Non-pigmented ciliary epithelial cell (primary cell): Measurements from ENCODE around the gene ATOH8.
A peak's percentile ranks its signal among the peaks of the same experiment; 100 is the strongest.

Experiments used
- DNase-seq: peaks from one replicate; pipeline ENCODE4 v3.0.0-alpha.2; 2010; ENCODE audit warnings: low read depth

ATOH8 gene

DNA sequence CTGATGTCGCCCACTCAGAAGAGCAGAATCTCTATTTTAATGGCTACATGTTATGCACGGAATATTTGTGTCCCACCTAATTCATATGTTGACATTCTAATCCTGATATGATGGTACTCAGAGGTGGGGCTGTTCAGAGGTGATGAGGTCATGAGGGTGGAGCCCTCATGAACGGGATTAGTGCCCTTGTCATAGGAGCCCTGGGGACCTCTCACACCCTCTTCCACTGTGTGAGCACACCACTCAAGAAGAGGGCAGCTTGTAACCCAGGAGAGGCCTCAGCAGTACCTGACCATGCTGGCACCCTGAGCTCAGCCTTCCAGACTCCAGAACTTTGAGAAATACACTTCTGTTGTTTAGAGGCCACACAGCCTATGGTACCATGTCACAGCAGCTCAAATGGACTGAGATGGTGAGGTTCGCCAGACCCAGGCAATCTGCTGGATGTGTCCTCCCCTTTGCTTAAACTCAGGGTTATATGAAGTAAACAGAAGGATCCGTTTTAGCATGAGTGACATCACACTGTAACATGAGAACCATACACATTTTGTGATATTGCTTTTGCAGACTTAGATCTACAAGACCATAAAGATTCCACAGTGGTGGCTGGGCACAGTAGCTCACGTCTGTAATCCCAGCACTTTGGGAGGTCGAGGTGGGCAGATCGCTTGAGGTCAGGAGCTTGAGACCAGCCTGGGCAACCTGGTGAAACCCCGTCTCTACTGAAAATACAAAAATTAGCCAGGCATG is 48.7 kb downstream of the ATOH8 start:
- DNase-seq: no peak

DNA sequence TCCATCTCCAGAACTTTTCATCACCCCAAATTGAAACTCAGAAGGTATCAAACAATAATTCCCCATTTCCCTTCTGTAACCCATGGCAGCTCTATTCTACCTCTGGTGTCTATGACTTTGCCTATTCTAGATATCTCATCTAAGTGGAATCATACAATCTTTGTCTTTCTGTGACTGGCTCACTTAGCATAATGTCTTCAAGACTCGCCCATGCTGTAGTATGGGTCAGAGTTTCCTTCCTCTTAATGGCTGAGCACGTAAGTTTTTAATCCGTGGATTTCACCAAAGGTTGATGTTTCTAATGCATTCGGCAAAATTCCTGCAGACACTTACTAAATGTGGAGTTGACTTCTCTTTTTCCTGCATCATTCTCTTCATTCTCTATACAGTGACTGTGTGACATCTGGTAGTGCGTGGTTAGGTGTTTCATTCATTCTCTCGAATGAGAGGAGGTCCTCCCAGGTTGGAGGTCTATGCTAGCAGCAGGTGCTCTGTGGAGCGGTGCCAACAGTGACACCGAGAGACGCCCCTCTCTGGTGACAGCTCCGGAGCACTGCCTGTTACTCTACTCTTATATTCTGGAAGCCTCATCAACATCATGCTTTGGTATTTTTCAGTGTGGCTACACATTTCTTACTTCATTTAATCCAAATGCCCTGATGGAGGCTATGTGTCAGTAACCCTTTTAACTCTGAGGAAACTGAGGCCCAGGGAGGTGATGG is 50.1 kb downstream of the ATOH8 start:
- DNase-seq: no peak

- DNase-seq: no peak
Measured at GRCh38 chr2:85804583-85804982, 50.8 kb downstream of the ATOH8 start.

GRCh38 chr2:85806358-85807118 is 52.7 kb downstream of the ATOH8 start:
- DNase-seq: no peak

- DNase-seq: no peak
Measured at GRCh38 chr2:85807756-85808155, 54.0 kb downstream of the ATOH8 start.

DNA sequence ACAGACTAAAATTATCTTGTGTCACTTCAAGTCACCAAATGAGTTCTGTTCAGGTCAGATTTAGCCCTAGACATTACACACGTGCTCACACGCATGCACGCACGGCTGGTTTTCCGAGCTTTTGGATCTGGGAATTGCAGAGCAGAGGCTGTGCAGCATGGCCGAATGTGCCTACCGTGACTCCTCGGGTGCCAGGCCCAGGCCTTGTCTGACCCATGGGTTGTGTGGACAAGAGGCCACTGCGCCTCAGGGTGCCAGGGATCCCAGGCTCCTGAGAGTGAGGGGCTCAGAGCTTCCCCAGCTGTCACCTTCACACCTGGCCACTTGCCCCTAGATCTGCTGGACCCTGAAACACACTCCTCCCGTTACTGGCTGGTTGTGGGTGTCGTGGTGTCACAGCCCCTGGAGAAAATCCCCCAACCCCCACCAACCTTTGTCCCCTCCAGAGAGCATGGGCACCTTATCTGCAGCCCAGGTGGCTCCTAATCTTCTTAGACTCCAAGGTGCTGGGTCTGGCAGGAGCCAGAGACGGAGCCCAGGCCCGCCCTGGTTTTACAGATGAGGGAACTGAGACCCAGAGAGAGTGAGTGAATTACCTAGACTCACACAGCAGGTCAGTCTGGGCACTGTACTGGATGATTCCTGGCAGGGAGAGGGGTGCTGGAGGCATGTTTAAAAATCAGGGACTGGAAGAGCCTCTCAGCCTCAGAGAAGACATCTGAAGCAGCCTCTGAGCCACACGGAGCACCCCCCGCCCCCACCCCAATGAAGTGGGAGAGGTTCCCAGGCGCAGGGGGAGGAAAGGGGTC is 56.8 kb downstream of the ATOH8 start:
- no peak for DNase-seq

DNA sequence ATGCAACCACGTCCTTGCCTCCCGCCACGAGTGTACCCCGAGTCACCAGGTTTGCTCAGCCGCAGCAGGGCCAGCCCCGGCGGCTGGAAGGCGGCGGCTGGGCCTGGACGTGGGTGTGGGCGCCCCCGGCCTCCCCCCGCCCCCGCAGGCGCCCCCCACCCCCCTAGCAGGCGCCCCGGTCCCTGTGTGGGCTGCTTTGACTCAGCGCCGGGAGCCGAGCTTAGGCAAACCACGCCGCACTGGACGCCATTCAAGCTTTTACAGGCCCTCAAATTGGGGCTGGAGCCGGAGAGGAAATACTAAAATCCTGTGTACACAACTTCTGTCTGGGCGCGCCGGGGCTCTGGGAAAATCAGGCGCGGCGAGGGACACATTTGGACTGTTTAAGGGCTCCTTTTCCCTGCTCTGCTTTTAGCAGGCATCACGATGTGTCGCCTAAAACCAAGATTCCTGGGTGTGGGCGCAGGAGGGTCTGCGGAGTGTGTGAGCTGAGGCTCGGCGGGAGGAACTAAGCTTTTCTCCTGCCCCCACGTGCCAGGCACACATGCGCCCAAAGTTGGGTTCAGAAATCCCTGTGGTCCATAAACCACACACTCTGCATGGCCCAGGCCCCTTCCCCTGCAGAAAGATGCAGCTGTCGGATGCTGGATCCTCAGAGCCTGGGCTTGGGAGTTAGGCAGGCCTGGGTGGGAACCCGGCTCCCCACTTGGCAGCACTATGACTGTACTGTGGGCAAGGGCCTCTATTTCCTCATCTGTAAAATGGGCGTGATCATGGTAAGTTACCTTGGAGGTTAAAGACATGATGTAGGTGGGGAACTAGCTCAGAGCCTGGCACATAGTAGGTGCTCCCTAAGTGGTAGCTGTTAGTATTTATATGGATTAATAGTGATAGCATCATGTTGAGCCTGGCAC is 57.6 kb downstream of the ATOH8 start:
- no peak for DNase-seq

GRCh38 chr2:85812094-85812735 is 58.4 kb downstream of the ATOH8 start:
- DNase-seq: no peak

- no peak for DNase-seq
Measured at GRCh38 chr2:85813211-85813981, 59.6 kb downstream of the ATOH8 start.

DNA sequence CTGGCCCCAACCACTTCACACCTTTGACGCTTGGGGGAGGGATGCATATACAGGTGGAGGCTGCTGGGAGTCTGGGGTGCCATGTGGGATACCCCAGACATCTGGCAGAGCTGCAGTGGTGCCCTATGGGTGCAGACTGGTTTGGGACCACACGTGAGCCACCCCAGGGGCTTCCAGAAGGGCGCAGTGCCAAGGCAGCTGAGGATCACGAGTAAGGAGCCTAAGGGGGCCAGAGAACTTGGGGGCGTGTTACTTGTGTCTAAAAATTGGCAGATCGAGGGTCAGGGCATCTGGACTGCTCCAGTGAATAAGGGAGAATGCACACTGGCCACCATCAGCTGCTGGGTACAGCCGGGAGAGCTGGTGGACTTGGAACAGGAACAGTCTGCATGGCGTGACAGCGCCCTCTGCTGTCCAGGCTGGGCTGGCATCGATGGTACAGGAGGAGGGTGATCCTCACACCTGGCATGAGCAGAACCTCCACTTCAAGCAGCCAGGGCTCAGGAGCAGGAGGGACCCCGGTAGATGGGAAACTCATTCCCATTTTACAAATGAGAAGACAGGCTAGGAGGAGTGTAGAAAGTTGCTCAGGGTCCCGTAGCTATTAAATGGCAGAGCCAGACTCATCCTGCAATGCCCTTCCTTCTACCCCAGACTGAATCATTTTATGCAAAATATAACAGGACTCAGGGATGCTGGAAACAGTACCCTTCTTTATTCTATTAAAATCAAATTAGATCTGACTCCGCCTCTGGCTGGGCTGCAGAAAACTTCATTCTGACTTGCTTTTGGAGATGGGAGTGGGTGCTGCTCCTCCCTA is 60.4 kb downstream of the ATOH8 start:
- peak; percentile 44 for DNase-seq

DNA sequence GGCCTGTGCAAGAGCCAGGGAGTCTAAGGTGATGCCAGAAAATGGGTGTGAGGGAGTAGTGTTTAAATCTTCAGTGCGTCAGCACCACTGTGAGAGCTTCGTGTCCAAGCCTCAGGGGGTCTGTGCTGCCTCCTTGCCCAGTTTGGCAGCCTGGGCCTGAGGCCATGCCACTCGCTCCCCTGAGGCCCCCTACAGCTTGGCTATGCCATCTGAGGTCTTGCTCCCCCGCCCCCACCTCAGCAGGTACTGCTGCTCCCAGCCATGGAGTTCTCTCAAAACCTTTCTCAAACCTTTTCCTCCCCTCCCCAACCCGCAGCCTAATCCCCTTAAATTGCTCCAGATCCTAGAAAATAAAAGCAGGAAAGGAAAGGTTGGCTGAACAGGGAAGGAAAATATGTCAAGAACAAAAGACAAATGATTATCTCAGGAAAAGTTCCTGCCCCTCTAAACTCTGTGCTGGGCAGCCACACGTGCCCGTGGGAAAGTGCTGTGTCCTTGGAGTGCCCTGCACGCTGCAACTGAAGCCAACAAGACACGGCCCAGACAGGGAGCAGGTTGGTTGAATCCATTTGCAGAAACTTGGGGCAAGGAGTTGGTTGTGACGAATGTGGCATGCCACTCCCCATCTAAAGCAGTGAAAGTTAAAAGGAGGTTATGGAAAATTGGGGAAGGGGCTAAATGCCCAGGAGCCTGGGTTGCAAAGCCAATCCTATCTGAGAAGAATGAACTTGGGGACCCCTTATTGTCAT is 61.2 kb downstream of the ATOH8 start:
- DNase-seq: no peak

GRCh38 chr2:85819811-85820510 is 66.2 kb downstream of the ATOH8 start:
- no peak for DNase-seq

GRCh38 chr2:85822766-85823165 is 69.0 kb downstream of the ATOH8 start:
- no peak for DNase-seq

GRCh38 chr2:85823951-85824350 is 70.2 kb downstream of the ATOH8 start:
- no peak for DNase-seq

- no peak for DNase-seq
Measured at GRCh38 chr2:85826990-85827878, 73.4 kb downstream of the ATOH8 start.

GRCh38 chr2:85827879-85828569 is 74.2 kb downstream of the ATOH8 start:
- DNase-seq: no peak
